Measurements from ENCODE around the gene AQP5.

Gene AQP5

GRCh38 chr12:49950273-49951251 lies 11.1 kb upstream of the AQP5 start, which contains the start of gene AQP2:
Gene AQP2 (plus strand): TSS chr12:49950737. CDS start chr12:49950831, 94 bp downstream.
- no peak for DNase-seq (ENCODE audit: low read depth)

GRCh38 chr12:49951411-49952240 lies 10.0 kb upstream of the AQP5 start:
- DNase-seq (ENCODE audit: low read depth), result no peak

- no peak for DNase-seq (ENCODE audit: low read depth)
Observed at GRCh38 chr12:49952391-49953055, 9.1 kb upstream of the AQP5 start.

GRCh38 chr12:49953151-49953550 lies 8.5 kb upstream of the AQP5 start:
- DNase-seq (ENCODE audit: low read depth), result no peak

GRCh38 chr12:49953961-49954846 lies 7.5 kb upstream of the AQP5 start:
- no peak for DNase-seq (ENCODE audit: low read depth)

- no peak for DNase-seq (ENCODE audit: low read depth)
Observed at GRCh38 chr12:49954863-49955830, 6.5 kb upstream of the AQP5 start.

- no peak for DNase-seq (ENCODE audit: low read depth)
Observed at GRCh38 chr12:49955899-49956662, 5.6 kb upstream of the AQP5 start.

- no peak for DNase-seq (ENCODE audit: low read depth)
Observed at GRCh38 chr12:49956663-49957569, 4.8 kb upstream of the AQP5 start.

GRCh38 chr12:49957570-49957967 lies 4.1 kb upstream of the AQP5 start:
- DNase-seq (ENCODE audit: low read depth), result no peak

- DNase-seq (ENCODE audit: low read depth), result no peak
Observed at GRCh38 chr12:49959685-49960473, 1.8 kb upstream of the AQP5 start.

GRCh38 chr12:49960474-49961110 lies 1.1 kb upstream of the AQP5 start:
- DNase-seq (ENCODE audit: low read depth), result no peak

GRCh38 chr12:49961993-49962764 lies 507 bp downstream of the AQP5 start:
- no peak for DNase-seq (ENCODE audit: low read depth)

- no peak for DNase-seq (ENCODE audit: low read depth)
Observed at GRCh38 chr12:49962861-49963765, 1.4 kb downstream of the AQP5 start.

- no peak for DNase-seq (ENCODE audit: low read depth)
Observed at GRCh38 chr12:49963976-49964815, 2.5 kb downstream of the AQP5 start.
